CD14-positive monocyte (primary cell): ENCODE data around the gene RFX4. TPM values are rescaled to one million over a fixed set of nuclear protein-coding genes. Genes with fewer than 3 reads are reported as not detected.

Source experiments
- DNase-seq, 3 donors: peaks; one replicate each; pipeline ENCODE4 v3.0.0-alpha.2; 2011 to 2022
- H2AFZ ChIP-seq: 2 replicates; pipeline ENCODE4 v1.6.0; 2012; ENCODE audit warnings: mild to moderate bottlenecking, low read depth, low read length, inconsistent platforms; ENCODE audit not compliant: insufficient read depth, poor library complexity, severe bottlenecking
- H3K27ac ChIP-seq, 2 donors: 1 replicate in 1 of 2; 2 replicates in 1 of 2; pipeline ENCODE4 v1.5.1; 2012 to 2013; ENCODE audit warnings: low read length in 2 of 2, control low read depth in 1 of 2, inconsistent platforms in 1 of 2, low read depth in 1 of 2, mild to moderate bottlenecking in 1 of 2
- H3K27me3 ChIP-seq, 2 donors: one replicate each; pipeline versions ENCODE4 v1.6.0 to v1.6.1; 2011 to 2013; ENCODE audit warnings: low read length in 2 of 2; ENCODE audit not compliant: control insufficient read depth in 2 of 2, insufficient read depth in 2 of 2
- H3K36me3 ChIP-seq, 2 donors: replicated peaks in 1 of 2; 1 replicate in 1 of 2; 2 replicates in 1 of 2; pipeline versions ENCODE4 v1.5.1 to v1.6.1; 2012 to 2013; ENCODE audit warnings: low read length in 2 of 2, control low read depth in 1 of 2, inconsistent platforms in 1 of 2, mild to moderate bottlenecking in 1 of 2; ENCODE audit not compliant: insufficient read depth in 2 of 2, control insufficient read depth in 1 of 2
- H3K4me1 ChIP-seq, 2 donors: 1 replicate in 1 of 2; 2 replicates in 1 of 2; pipeline versions ENCODE4 v1.5.1 to v1.6.1; 2012 to 2013; ENCODE audit warnings: low read length in 2 of 2, control low read depth in 1 of 2, inconsistent platforms in 1 of 2, mild to moderate bottlenecking in 1 of 2, moderate library complexity in 1 of 2; ENCODE audit not compliant: insufficient read depth in 2 of 2, control insufficient read depth in 1 of 2
- H3K4me2 ChIP-seq: replicated peaks from 2 replicates; pipeline ENCODE3; 2012; ENCODE audit warnings: low read length, moderate library complexity, mild to moderate bottlenecking; ENCODE audit not compliant: poor library complexity, severe bottlenecking; ENCODE audit errors: extremely low read depth
- H3K4me3 ChIP-seq, 3 experiments: fragments of 200-600 bp in 1 of 3; sonication (generic) in 1 of 3; replicated peaks in 1 of 3; 1 replicate in 2 of 3; 2 replicates in 1 of 3; pipeline ENCODE4 v1.5.1; 2011 to 2013; ENCODE audit warnings: low read length in 3 of 3, mild to moderate bottlenecking in 3 of 3, control low read depth in 2 of 3, low read depth in 2 of 3, inconsistent platforms in 1 of 3, moderate library complexity in 1 of 3
- H3K79me2 ChIP-seq: 2 replicates; pipeline ENCODE4 v1.6.0; 2012; ENCODE audit warnings: mild to moderate bottlenecking, control low read depth, inconsistent platforms, low read length, moderate library complexity; ENCODE audit not compliant: insufficient read depth
- H3K9ac ChIP-seq: 2 replicates; pipeline ENCODE4 v1.6.0; 2017; ENCODE audit warnings: low read length, mild to moderate bottlenecking; ENCODE audit not compliant: insufficient read depth, poor library complexity, severe bottlenecking
- H3K9me3 ChIP-seq, 2 donors: replicated peaks in 1 of 2; 1 replicate in 1 of 2; 2 replicates in 1 of 2; pipeline versions ENCODE4 v1.5.1 to v1.6.1; 2012 to 2013; ENCODE audit warnings: low read length in 2 of 2, control low read depth in 1 of 2; ENCODE audit not compliant: control insufficient read depth in 1 of 2, insufficient read depth in 1 of 2
- H4K20me1 ChIP-seq: 2 replicates; pipeline ENCODE4 v1.6.0; 2012; ENCODE audit warnings: mild to moderate bottlenecking, low read length, control low read depth, moderate library complexity; ENCODE audit not compliant: insufficient read depth
- H3K27ac Mint-ChIP-seq, 7 donors: one replicate each; pipeline ENCODE4 v1.8.0; 2020; ENCODE audit warnings: mild to moderate bottlenecking in 7 of 7, mixed read lengths in 7 of 7, moderate library complexity in 6 of 7, inconsistent platforms in 2 of 7
- H3K27me3 Mint-ChIP-seq, 3 donors: one replicate each; pipeline ENCODE4 v1.8.0; 2021 to 2022; ENCODE audit warnings: low read depth in 3 of 3, mild to moderate bottlenecking in 3 of 3, mixed read lengths in 3 of 3, moderate library complexity in 3 of 3, inconsistent platforms in 1 of 3
- H3K36me3 Mint-ChIP-seq, 2 donors: one replicate each; pipeline ENCODE4 v1.8.0; 2020; ENCODE audit warnings: mixed read lengths in 2 of 2, inconsistent platforms in 1 of 2, mild to moderate bottlenecking in 1 of 2
- H3K4me1 Mint-ChIP-seq: one replicate; pipeline ENCODE4 v1.8.0; 2020; ENCODE audit warnings: mild to moderate bottlenecking, mixed read lengths
- H3K4me3 Mint-ChIP-seq, 2 donors: one replicate each; pipeline ENCODE4 v1.8.0; 2020; ENCODE audit warnings: mild to moderate bottlenecking in 2 of 2, mixed read lengths in 2 of 2, moderate library complexity in 1 of 2
- H3K9me3 Mint-ChIP-seq, 7 donors: one replicate each; pipeline ENCODE4 v1.8.0; 2020 to 2022; ENCODE audit warnings: mixed read lengths in 7 of 7, mild to moderate bottlenecking in 6 of 7, moderate library complexity in 6 of 7, inconsistent platforms in 2 of 7
- WGBS: methylation state at CpG from one replicate; pipeline ENCODE4 v1.1.5; 2013; ENCODE audit warnings: missing lambda C conversion rate; ENCODE audit not compliant: insufficient coverage; 5-methylcytosine and 5-hydroxymethylcytosine counted together
- intact Hi-C, 2 donors: fragments of 100-400 bp; cut with micrococcal nuclease; formaldehyde crosslinking; loops; one replicate each; pipeline versions ENCODE4 v1.15.0 to v1.15.1; 2023
- polyA plus RNA-seq, 3 donors: library from polyadenylated mRNA; depleted of rRNA in 1 of 3; unstranded in 2 of 3; stranded (reverse) in 1 of 3; fragments of 300-500 nt in 2 of 3; fragments of >200 nt in 1 of 3; fragmentation: Illumina TruSeq in 2 of 3; gene quantifications; 1 replicate in 2 of 3; 2 replicates in 1 of 3; pipeline ENCODE4 v1.2.3, GENCODE V29; 2012 to 2021
- TF ChIP-seq, protein P1 (sequence below): fragments of 200-600 bp; IDR thresholded peaks from one replicate; pipeline ENCODE4 v1.8.0; 2022; ENCODE audit warnings: antibody characterized with exemption, mild to moderate bottlenecking

Gene RFX4
- polyA plus RNA-seq, 3 donors: not detected

DNA sequence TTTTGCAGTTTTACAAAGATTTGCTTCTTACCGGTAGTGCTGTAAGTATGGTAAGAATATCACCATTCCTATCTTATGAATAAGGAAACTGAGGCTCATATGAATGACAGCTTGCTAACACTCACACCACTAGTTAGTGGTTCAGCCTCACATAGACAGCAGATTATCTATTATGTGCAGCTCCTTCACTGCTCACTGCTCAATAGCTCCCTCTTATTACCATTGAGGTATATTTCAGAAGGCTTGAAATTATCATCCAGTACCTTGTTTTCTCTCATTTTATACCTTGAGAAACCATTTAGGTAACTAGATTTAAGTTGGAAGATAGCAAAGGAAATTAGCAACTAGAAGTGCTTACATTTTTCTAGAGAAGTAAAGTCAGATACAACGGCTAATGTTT lies 207.2 kb downstream of the RFX4 start:
- no peaks in the 10 kb centered on the region for H4K20me1 ChIP-seq
- H3K9me3 ChIP-seq: no peaks in the 10 kb centered on the region
- no peak overlapping the region for H2AFZ ChIP-seq
- H3K4me3 ChIP-seq: no peak overlapping the region
- no peaks in the 10 kb centered on the region for H3K4me1 ChIP-seq
- no CpG with 5 or more reads among the region's 2 CpGs for WGBS
- Mint-ChIP-seq H3K36me3 (peaks cover 47 to 49% of the 10 kb centered on the region in 2 donors), H3K27me3 (no peaks in the 10 kb centered on the region), H3K9me3 (peaks cover 0 to 8% (median 5%) of the 10 kb centered on the region in 7 donors), H3K27ac (no peak overlapping the region), H3K4me3 (no peak overlapping the region), H3K4me1 (no peaks in the 10 kb centered on the region)
- no peak for DNase-seq
- no peaks in the 10 kb centered on the region for H3K79me2 ChIP-seq
- no peaks in the 10 kb centered on the region for H3K27me3 ChIP-seq
- H3K27ac ChIP-seq: no peak overlapping the region
- no peak overlapping the region for H3K9ac ChIP-seq
- TF ChIP-seq, protein P1, sequence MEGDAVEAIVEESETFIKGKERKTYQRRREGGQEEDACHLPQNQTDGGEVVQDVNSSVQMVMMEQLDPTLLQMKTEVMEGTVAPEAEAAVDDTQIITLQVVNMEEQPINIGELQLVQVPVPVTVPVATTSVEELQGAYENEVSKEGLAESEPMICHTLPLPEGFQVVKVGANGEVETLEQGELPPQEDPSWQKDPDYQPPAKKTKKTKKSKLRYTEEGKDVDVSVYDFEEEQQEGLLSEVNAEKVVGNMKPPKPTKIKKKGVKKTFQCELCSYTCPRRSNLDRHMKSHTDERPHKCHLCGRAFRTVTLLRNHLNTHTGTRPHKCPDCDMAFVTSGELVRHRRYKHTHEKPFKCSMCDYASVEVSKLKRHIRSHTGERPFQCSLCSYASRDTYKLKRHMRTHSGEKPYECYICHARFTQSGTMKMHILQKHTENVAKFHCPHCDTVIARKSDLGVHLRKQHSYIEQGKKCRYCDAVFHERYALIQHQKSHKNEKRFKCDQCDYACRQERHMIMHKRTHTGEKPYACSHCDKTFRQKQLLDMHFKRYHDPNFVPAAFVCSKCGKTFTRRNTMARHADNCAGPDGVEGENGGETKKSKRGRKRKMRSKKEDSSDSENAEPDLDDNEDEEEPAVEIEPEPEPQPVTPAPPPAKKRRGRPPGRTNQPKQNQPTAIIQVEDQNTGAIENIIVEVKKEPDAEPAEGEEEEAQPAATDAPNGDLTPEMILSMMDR: no peak
- H3K4me2 ChIP-seq: no peak overlapping the region
- intact Hi-C loops: no loop called here
- H3K36me3 ChIP-seq: peaks cover 2 to 24% of the 10 kb centered on the region in 2 donors

DNA sequence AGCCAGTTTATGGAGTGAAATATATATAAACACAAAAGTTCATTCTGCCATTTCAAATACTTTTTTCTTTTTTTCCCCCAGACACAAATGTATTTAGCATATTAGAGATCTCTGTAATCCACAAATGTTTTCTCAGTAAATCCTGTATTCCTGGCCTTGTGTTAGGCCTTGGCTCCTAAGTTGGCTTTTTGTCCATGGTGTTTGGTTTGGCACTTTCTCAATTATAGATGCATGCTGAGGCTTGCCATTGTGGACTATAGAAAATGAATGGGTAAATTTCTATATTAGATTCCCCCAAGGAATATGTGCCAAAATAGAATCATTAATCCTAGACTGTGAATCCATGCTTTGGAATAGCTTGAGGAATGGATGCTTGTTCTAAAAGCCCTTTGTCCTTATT lies 208.7 kb downstream of the RFX4 start:
- H3K36me3 Mint-ChIP-seq: peaks cover 37 to 42% of the 10 kb centered on the region in 2 donors
- Histone ChIP-seq H3K79me2 (no peaks in the 10 kb centered on the region), H3K9me3 (no peaks in the 10 kb centered on the region), H3K36me3 (peaks cover 0 to 18% of the 10 kb centered on the region in 2 donors), H3K9ac (no peak overlapping the region), H4K20me1 (no peaks in the 10 kb centered on the region), H3K4me2 (no peak overlapping the region), H3K4me3 (no peak overlapping the region), H3K4me1 (no peaks in the 10 kb centered on the region), H3K27ac (no peak overlapping the region), H3K27me3 (no peaks in the 10 kb centered on the region), H2AFZ (no peak overlapping the region)
- TF ChIP-seq, protein P1: no peak
- H3K9me3 Mint-ChIP-seq: peaks cover 0 to 8% (median 4%) of the 10 kb centered on the region in 7 donors
- H3K27ac Mint-ChIP-seq: no peak overlapping the region
- H3K4me1 Mint-ChIP-seq: no peaks in the 10 kb centered on the region
- DNase-seq: no peak
- H3K27me3 Mint-ChIP-seq: no peaks in the 10 kb centered on the region
- no peak overlapping the region for H3K4me3 Mint-ChIP-seq
- intact Hi-C loops: no loop called here
